ENCODE measurements around the gene NTM.
"Not testable (repeated sequence)": the region's sequence is repeated elsewhere in the genome, so short reads cannot be mapped to it uniquely, and the experiment has no call there.

The NTM gene

DNA sequence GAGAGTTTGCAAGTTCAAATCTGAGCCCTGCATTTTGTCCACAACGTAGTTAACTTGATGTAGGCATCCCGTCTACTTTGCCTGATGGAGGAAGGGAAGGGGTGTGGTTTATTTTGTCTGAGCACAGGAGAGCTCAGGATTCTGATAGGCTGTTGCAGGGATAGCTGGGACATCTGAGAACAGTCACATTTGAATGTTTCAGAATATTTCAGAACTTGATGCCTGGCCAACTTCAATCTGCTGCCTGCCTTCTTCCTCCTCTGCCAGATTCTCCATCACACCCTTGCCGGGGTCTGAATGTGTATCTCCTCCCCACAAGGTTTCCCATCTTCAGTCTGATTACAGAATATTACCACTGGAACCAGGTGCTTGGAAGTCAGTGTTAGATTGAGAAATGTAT is 51.6 kb downstream of the NTM start:
- no peak for DNase-seq (ENCODE audit: low spot score)

DNA sequence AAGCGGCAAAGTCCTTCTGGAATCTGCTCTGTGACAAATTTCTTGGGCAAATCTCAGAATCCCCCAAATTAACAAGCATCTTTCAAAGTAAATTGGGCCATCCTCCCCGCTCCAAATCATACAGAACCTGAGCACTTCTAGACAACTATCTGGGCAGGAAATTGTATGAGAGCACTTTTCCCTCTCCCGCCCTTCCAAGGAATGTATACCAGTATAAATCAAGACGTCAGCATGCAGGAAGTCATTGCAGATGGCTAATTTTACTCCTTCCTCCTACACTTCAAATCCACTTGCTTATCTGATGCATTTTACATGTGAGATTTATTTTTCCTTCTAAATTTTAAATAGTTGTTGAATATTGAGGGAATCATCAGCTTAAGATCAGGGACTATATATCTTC is 52.1 kb downstream of the NTM start:
- no peak for DNase-seq (ENCODE audit: low spot score)

GRCh38 chr11:131423688-131424087 is 53.3 kb downstream of the NTM start:
- DNase-seq (ENCODE audit: low spot score): no peak

DNA sequence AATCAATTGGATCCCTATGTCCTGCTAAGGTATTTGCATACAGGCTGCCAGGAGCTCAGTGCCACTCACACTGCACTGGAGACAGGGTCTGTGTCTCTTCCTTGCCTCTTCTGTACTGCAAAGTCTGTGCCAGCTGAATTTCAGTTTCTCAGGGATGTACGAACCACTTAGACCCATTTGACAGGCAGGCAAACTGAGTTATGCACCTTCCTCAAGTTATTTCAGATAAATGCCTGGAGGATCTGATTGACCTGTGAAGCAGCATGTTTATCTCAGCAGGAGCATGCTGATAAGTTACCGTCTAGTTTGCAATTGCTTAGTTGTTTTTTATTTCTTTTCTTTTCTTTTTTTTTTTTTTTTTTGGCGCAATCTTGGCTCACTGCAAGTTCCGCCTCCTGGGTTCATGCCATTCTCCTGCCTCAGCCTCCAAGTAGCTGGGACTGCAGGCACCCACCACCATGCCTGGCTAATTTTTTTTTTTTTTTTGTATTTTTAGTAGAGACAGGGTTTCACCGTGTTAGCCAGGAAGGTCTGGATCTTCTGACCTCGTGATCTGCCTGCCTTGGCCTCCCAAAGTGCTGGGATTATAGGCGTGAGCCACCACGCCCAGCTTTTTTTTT is 54.0 kb downstream of the NTM start:
- DNase-seq (ENCODE audit: low spot score): not testable (repeated sequence)

DNA sequence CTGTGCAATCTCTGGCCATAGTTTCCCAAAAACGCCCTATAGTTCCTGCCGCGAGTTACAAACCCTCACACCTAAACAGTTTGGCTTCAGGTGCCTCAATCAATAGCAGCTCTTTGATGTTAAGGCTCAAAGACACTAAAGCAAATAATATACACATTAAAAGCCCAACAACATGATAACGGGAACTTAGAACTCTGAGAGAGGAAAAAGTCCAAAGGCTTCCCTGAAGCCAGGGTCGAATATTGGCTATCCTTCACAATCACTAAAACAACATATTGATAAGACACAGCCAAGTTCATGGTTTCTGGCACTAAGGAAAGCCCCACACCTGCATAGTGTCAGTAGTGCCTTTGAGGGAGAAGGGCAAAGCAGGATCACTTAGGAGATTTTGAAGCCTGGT is 54.9 kb downstream of the NTM start:
- DNase-seq (ENCODE audit: low spot score): no peak

- DNase-seq (ENCODE audit: low spot score): no peak
These were observed 58.4 kb downstream of the NTM start for GRCh38 chr11:131428853-131429252.

DNA sequence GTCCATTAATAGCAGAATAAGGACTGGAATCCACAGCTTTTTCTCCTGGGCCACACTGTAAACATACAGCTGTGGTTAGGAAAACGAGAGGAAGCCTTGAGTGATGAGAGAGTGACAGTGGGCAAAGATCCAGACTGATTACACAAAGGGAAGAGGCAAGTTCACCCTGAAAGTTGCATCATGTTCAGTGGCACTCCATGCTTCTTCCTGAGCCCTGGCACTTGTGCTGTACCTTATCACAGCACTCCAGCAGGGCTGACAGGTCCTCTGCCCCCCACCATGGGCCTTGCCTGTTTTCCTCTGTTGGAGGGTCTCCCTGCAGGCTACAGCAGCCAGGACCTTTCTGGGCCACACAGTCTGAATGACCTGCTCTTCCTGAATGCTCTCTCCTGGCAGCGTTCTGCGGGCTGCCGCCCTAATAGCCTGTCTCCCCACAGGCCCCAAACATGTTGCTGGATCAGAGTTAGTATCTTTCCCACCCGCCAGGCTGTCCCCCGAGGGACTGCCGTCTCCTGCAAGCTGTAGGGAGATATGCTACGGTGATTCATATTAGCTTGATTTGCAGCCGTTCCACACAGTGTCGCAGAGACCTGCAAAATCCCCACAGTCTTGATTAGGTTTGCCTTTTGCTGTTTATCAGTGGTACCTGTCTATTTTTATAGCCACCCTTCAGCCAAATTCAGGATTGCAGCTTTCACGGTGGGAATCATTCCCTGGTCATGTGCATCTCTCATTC is 60.2 kb downstream of the NTM start:
- no peak for DNase-seq (ENCODE audit: low spot score)

- DNase-seq (ENCODE audit: low spot score): no peak
These were observed 70.8 kb downstream of the NTM start for GRCh38 chr11:131441051-131441810.

DNA sequence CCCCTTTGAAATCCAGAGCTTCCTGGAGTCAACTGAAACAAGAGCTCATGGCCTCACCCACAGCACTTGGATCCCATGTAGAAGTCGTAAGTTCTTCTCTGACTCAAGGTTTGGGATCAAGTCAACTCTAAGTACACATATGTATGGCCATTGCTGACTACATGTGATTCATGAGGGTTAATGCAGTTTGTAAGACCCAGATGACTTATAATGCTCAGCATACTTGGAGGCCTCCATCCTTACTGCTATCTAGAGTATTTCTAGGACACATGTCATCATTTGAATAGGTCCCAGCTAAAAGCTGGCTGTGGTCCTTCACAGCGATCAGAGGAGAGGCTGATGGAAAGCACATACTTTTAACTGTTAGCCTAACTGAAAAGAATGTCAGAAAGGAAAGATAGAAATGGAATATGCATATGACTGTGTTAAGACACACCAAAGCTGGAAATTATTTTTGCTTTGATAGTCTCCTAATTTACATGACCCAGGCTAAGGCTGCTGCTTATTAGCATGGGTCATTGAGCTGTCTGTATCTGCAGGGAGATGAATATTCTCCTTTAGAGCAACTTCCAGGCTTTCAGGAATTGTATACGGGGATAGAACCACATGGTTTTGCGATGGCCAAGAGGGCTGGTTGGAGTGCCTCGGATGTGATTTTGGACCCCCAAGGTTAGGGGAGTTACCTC is 76.3 kb downstream of the NTM start:
- no peak for DNase-seq (ENCODE audit: low spot score)

- DNase-seq (ENCODE audit: low spot score): no peak
These were observed 76.9 kb downstream of the NTM start for GRCh38 chr11:131447277-131447815.

DNA sequence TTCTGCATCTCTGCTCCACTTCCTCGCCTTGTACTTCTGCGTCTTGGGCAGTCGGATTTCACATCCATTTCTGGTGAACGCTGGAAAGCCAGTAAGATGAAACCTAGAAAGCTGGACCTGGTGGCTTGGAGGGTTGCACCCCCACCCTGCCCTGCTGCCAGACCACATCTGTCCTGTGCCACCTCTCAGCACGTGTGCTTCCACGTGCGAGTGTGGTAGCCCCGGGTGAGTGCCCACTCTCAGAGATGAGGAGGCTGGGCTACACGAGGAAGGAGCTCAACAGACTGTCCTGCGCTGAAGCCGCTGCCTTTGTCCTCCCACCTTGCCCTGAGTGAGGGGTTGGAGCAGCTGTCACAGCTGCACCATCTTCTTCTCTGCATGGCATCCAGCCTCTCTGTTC is 77.5 kb downstream of the NTM start:
- DNase-seq (ENCODE audit: low spot score): no peak

- no peak for DNase-seq (ENCODE audit: low spot score)
These were observed 78.9 kb downstream of the NTM start for GRCh38 chr11:131449036-131450019.

DNA sequence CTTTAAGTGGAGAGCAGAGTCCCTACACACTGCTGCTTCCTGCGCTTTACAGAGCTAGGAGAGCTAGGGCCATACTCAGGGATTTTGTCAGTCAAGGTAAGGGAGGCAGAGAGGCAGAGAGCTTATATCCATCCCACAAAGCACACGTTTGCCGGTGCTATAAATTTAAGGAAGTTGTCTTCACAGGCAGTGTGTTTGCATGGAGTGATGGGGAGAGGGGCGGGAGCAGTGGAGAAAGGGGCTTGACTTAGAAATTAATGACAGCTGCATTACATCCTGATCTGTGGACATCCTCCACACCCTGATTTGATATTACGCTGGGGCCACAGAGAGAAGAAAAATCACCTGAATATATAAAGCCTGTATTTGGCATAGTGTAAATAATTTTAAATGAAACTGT is 84.1 kb downstream of the NTM start:
- DNase-seq (ENCODE audit: low spot score): no peak

GRCh38 chr11:131454989-131455388 is 84.6 kb downstream of the NTM start:
- no peak for DNase-seq (ENCODE audit: low spot score)

- DNase-seq (ENCODE audit: low spot score): no peak
These were observed 85.7 kb downstream of the NTM start for GRCh38 chr11:131455843-131456704.

DNA sequence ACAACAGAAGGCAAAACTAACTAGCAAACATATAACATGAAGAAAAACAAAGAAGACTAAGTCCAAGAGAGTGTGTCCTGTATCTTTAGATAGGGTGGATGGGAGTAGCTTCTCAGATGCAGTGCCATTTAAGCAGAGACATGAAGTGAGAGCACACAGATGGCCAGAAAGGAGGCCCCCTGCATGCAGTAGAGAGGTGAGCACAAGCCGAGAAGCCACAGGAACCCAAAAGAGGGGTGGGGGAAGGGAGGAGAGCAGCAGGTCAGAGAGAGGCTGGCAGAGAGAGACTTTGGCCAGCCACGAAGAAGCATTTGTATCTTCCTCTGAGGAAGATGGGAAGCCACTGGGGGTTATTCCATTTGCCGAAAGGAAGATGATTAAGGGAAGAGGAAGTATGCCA is 86.7 kb downstream of the NTM start:
- DNase-seq (ENCODE audit: low spot score): no peak

DNA sequence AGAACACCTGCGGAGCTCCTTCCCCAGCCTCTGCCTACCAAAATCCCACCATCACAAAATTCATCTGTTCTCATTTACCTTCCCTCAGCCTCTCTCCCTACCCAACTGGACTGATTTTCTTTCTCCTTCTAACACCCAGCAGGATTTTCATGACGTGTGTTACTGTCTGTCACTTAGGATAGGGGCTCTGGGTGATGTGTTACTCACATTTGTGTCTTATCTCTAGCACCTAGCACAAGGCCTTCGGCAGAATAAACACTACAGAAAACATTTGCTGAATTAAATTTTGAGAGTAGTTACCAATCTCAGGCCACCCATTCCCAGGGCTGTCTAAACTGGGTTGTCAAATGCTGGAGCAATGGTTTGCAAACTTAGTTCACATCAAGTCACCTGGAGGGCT is 88.0 kb downstream of the NTM start:
- no peak for DNase-seq (ENCODE audit: low spot score)

- DNase-seq (ENCODE audit: low spot score): no peak
These were observed 90.5 kb downstream of the NTM start for GRCh38 chr11:131460931-131461330.

- no peak for DNase-seq (ENCODE audit: low spot score)
These were observed 92.2 kb downstream of the NTM start for GRCh38 chr11:131462622-131463021.

GRCh38 chr11:131463162-131463561 is 92.7 kb downstream of the NTM start:
- no peak for DNase-seq (ENCODE audit: low spot score)

Data from Ammon's horn (tissue), 1 donor.